ENCODE results near the gene WARS2. TPM values are rescaled to one million over a fixed set of nuclear protein-coding genes. Genes with fewer than 3 reads are reported as not detected.

WARS2 gene
- total RNA-seq (10 to 100 TPM; 15.6 to 33.2 TPM), polyA plus RNA-seq (1 to 10 TPM; 4.6 to 7.0 TPM)
- long read RNA-seq, donor 1, transcript WARS2-201 (6 exons, 2,800 nt), result major isoform, 8 of 9 reads
- long read RNA-seq, donor 1, partial matches to known transcripts, result 0 of 9 reads
- long read RNA-seq, donor 1, other reads (novel, unspliced or antisense), result 0 of 9 reads
- long read RNA-seq, donor 2, partial matches to known transcripts, result 0 of 1 reads
- long read RNA-seq, donor 2, other reads (novel, unspliced or antisense), result 0 of 1 reads
- long read RNA-seq, donor 3, transcript WARS2-201 (6 exons, 2,800 nt), result major isoform, 5 of 10 reads
- long read RNA-seq, donor 3, partial matches to known transcripts, result 5 of 10 reads
- long read RNA-seq, donor 3, other reads (novel, unspliced or antisense), result 0 of 10 reads
- long read RNA-seq, donor 4, result 0 reads
- long read RNA-seq, donor 5, transcript WARS2-201 (6 exons, 2,800 nt), result major isoform, 10 of 10 reads
- long read RNA-seq, donor 5, partial matches to known transcripts, result 0 of 10 reads
- long read RNA-seq, donor 5, other reads (novel, unspliced or antisense), result 0 of 10 reads

DNA sequence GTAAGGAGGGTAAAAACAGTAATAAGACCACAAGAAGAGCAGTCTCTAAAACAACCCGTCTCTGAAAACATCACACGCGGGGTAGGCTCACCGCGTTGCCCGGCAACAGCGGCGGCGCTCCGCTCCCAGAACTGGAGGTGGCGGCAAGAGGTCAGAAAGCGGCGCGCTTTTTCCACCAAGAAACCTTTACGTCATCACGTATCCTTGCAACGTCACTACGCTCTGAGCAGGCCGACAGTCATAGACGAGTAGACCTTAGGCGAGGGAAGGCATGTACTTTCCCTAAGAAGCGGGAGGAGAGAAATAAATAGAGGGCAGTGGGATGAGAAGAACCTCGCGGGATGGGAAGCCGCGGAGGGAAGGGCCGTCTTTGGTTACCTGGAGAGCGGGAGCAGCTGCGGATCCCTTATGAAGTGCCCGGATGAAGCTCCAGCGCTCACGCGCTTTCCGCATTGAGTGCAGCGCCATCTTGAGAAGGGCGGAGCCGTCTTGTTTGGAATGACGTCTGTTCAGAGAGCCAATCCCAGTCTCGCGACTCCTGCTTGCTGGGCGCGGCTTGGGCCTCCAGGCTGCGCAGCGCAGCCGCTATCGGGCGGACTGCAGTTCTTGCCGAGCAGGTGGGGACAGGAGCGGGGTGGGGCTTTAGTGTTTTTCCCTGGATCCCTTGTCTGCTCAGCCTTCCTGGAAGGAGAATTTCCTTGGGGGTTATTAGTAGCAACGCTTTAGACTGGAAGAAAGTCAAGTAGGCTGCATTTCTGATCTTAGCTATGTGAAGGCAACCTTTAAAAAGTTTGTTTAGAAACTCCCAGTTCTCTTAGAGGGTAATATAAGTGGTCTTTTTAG, at the start of gene WARS2:
WARS2 (minus strand) TSS at position 477 of the 843 bp plus-strand sequence; CDS start at position 468, 9 bp downstream.
- Histone ChIP-seq H3K4me1 (ENCODE audit: control insufficient read depth in 5 of 5, insufficient read depth in 5 of 5, low read length in 5 of 5) (peaks cover 0 to 29% (median 9%) of the 10 kb centered on the region in 5 donors), H3K9me3 (ENCODE audit: control insufficient read depth in 4 of 4, insufficient read depth in 3 of 4, low read length in 3 of 4) (no peaks in the 10 kb centered on the region), H3K36me3 (ENCODE audit: control insufficient read depth in 4 of 4, insufficient read depth in 4 of 4, low read length in 4 of 4) (peaks cover 0 to 2% (median 0%) of the 10 kb centered on the region in 4 donors), H3K27me3 (ENCODE audit: control insufficient read depth in 3 of 3, insufficient read depth in 3 of 3, low read length in 2 of 3) (no peaks in the 10 kb centered on the region), H3K9ac (ENCODE audit: insufficient read depth in 1 of 2, low read length in 2 of 2) (peak within 1 kb of the TSS; percentile 87 to 100), H3K27ac (ENCODE audit: low read depth in 1 of 2, low read length in 1 of 2) (peak within 1 kb of the TSS; percentile 93 to 97), H3K4me3 (peak within 1 kb of the TSS; percentile 64)
- 0% methylated on average over 50 of the region's 50 CpGs for WGBS, 2 donors
- TF ChIP-seq, protein P1, sequence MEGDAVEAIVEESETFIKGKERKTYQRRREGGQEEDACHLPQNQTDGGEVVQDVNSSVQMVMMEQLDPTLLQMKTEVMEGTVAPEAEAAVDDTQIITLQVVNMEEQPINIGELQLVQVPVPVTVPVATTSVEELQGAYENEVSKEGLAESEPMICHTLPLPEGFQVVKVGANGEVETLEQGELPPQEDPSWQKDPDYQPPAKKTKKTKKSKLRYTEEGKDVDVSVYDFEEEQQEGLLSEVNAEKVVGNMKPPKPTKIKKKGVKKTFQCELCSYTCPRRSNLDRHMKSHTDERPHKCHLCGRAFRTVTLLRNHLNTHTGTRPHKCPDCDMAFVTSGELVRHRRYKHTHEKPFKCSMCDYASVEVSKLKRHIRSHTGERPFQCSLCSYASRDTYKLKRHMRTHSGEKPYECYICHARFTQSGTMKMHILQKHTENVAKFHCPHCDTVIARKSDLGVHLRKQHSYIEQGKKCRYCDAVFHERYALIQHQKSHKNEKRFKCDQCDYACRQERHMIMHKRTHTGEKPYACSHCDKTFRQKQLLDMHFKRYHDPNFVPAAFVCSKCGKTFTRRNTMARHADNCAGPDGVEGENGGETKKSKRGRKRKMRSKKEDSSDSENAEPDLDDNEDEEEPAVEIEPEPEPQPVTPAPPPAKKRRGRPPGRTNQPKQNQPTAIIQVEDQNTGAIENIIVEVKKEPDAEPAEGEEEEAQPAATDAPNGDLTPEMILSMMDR (IDR thresholded peaks at IDR 0.05; ENCODE audit: control extremely low read depth, extremely low read depth), result no peak
- ATAC-seq (ENCODE audit: insufficient read depth, low FRiP score), result peak; percentile 98
- DNase-seq, result peak; percentile 97 to 99 (median 99)

DNA sequence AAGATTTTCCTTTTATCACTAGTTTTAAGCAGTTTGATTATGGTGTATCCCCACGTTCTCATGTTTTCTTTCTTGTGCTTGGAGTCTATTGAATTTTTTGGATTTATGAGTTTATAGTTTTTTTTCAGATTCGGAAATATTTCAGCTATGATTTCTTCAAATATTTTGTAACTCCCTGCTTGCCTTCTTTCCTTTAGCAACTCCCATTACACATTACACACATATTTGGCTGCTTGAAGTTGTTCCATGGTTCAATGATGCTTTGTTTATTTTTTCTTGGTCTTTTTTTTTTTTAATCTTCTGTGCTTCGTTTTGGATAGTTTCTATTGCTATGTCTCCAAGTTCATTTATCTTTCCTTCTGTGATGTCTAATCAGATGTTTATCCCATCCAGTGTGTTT, 48.5 kb upstream of the WARS2 start:
- WGBS, 2 donors, result 66 to 80% methylated on average over 3 of the region's 3 CpGs
- TF ChIP-seq, protein P1 (IDR thresholded peaks at IDR 0.05; ENCODE audit: control extremely low read depth, extremely low read depth), result no peak
- Histone ChIP-seq H3K4me3 (no peak overlapping the region), H3K27ac (ENCODE audit: low read depth in 1 of 2, low read length in 1 of 2) (no peak overlapping the region), H3K27me3 (ENCODE audit: control insufficient read depth in 3 of 3, insufficient read depth in 3 of 3, low read length in 2 of 3) (no peaks in the 10 kb centered on the region), H3K9me3 (ENCODE audit: control insufficient read depth in 4 of 4, insufficient read depth in 3 of 4, low read length in 3 of 4) (peaks cover 0 to 2% (median 0%) of the 10 kb centered on the region in 4 donors), H3K36me3 (ENCODE audit: control insufficient read depth in 4 of 4, insufficient read depth in 4 of 4, low read length in 4 of 4) (peaks cover 0 to 3% (median 0%) of the 10 kb centered on the region in 4 donors), H3K4me1 (ENCODE audit: control insufficient read depth in 5 of 5, insufficient read depth in 5 of 5, low read length in 5 of 5) (no peaks in the 10 kb centered on the region), H3K9ac (ENCODE audit: insufficient read depth in 1 of 2, low read length in 2 of 2) (no peak overlapping the region)
- DNase-seq, result peak in 2 of 3 donors; percentile 6 to 31
- ATAC-seq (ENCODE audit: insufficient read depth, low FRiP score), result no peak

DNA sequence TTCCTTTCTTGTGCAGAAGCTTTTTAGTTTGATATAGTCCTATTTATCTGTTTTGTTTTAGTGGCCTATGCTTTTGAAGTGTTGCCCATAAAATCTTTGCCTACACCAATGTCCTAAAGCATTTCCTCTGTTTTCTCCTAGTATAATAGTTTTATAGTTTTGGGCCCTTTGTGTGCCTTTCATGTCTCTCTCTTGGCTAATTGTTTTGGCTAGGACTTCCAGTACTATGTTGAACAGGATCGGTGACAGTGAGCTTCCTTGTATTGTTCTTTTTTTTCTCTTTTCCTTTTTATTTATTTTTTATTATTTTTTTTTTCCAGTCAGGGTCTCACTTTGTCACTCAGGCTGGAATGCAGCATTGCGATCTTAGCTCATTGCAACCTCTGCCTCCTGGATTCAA, 47.0 kb upstream of the WARS2 start:
- no peak for DNase-seq
- WGBS, 2 donors, result 80 to 93% methylated on average over 2 of the region's 2 CpGs
- no peak for ATAC-seq (ENCODE audit: insufficient read depth, low FRiP score)

More for the DNA sequence above, 47.0 kb upstream of the WARS2 start:
- TF ChIP-seq, protein P1 (IDR thresholded peaks at IDR 0.05; ENCODE audit: control extremely low read depth, extremely low read depth), result no peak
- Histone ChIP-seq H3K4me1 (ENCODE audit: control insufficient read depth in 5 of 5, insufficient read depth in 5 of 5, low read length in 5 of 5) (no peaks in the 10 kb centered on the region), H3K27ac (ENCODE audit: low read depth in 1 of 2, low read length in 1 of 2) (no peak overlapping the region), H3K9me3 (ENCODE audit: control insufficient read depth in 4 of 4, insufficient read depth in 3 of 4, low read length in 3 of 4) (peaks cover 0 to 2% (median 0%) of the 10 kb centered on the region in 4 donors), H3K27me3 (ENCODE audit: control insufficient read depth in 3 of 3, insufficient read depth in 3 of 3, low read length in 2 of 3) (no peaks in the 10 kb centered on the region), H3K4me3 (no peak overlapping the region), H3K36me3 (ENCODE audit: control insufficient read depth in 4 of 4, insufficient read depth in 4 of 4, low read length in 4 of 4) (peaks cover 0 to 3% (median 0%) of the 10 kb centered on the region in 4 donors), H3K9ac (ENCODE audit: insufficient read depth in 1 of 2, low read length in 2 of 2) (no peak overlapping the region)
